Spinal cord (tissue), 10 donors: ENCODE measurements around the gene CCDC27. TPM values are rescaled to one million over a fixed set of nuclear protein-coding genes. Genes with fewer than 3 reads are reported as not detected.

ENCODE experiments used
- DNase-seq, 6 donors: peaks; one replicate each; pipeline versions ENCODE4 v3.0.0 to v3.0.0-alpha.2; 2013 to 2015; ENCODE audit warnings: low spot score in 6 of 6, low read depth in 4 of 6
- H3K27ac ChIP-seq: one replicate; pipeline ENCODE4 v1.5.1; 2013; ENCODE audit warnings: low read depth, low read length, control low read depth
- H3K27me3 ChIP-seq: one replicate; pipeline ENCODE4 v1.6.1; 2013; ENCODE audit warnings: low read length; ENCODE audit not compliant: control insufficient read depth, insufficient read depth
- H3K36me3 ChIP-seq: one replicate; pipeline ENCODE4 v1.6.1; 2013; ENCODE audit warnings: low read length; ENCODE audit not compliant: control insufficient read depth, insufficient read depth
- H3K4me1 ChIP-seq: one replicate; pipeline ENCODE4 v1.6.1; 2013; ENCODE audit warnings: low read length; ENCODE audit not compliant: control insufficient read depth, insufficient read depth
- H3K4me3 ChIP-seq: one replicate; pipeline ENCODE4 v1.5.1; 2013; ENCODE audit warnings: low read depth, low read length, control low read depth
- H3K9me3 ChIP-seq: one replicate; pipeline ENCODE4 v1.6.1; 2013; ENCODE audit warnings: low read length; ENCODE audit not compliant: control insufficient read depth, insufficient read depth
- WGBS: methylation state at CpG from one replicate; pipeline ENCODE4 v1.1.5; 2013; ENCODE audit warnings: missing lambda C conversion rate; ENCODE audit not compliant: insufficient coverage; 5-methylcytosine and 5-hydroxymethylcytosine counted together
- long read RNA-seq, 4 donors: transcript quantifications; one replicate each; lab custom pipeline, GENCODE V29; 2026
- polyA plus RNA-seq, 2 donors: library from polyadenylated mRNA; unstranded; fragments of 120-200 nt; gene quantifications; one replicate each; pipeline ENCODE4 v1.2.1, GENCODE V29; 2013; ENCODE audit not compliant: insufficient read length in 2 of 2
- total RNA-seq, 2 donors: library from RNA; depleted of rRNA in 1 of 2; stranded (reverse); fragments of 120-200 nt in 1 of 2; fragments of >200 nt in 1 of 2; gene quantifications; one replicate each; pipeline versions ENCODE4 v1.2.3 to v1.2.4, GENCODE V29; 2013 to 2014
- donor health status: healthy.

The CCDC27 gene
- total RNA-seq (not detected), polyA plus RNA-seq (under 1 TPM; 0.11 to 0.26 TPM)
- long read RNA-seq, donor 1, partial matches to known transcripts = 12 of 43 reads
- long read RNA-seq, donor 1, other reads (novel, unspliced or antisense) = 31 of 43 reads
- long read RNA-seq, donor 2 = 0 reads
- long read RNA-seq, donor 3 = 0 reads
- long read RNA-seq, donor 4 = 0 reads

DNA sequence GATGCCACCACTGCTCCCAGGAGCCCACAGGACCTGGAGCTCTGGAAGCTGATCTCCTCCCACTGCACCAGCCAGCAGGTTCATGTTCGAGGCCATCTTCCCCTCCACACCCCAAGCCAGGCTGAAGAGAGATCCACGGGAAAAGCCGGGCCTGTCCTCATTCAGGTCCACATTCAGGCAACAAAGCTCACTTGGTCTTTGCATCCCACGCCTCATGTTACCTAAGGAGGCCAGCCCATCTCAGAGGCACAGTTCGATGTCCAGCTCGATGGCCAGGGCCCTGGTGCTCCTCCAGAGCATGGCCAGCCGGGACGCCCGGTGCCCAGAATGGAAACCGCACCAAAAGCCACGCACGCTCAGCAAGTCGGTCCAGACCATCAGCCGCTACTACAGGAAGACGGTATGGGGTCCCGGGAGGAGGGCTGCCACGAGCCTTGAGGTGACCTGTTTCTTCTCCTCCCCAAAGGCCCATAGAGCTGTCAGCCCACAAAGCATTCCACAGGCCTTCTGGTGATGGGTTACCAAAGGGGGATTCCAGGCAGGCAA, at the start of gene CCDC27:
CCDC27 (plus strand) TSS at position 51 of the 546 bp plus-strand sequence; CDS start at position 83, 32 bp downstream.
- peaks cover 5% of the 10 kb centered on the region for H3K27me3 ChIP-seq
- H3K27ac ChIP-seq = no peak within 1 kb of the TSS
- H3K36me3 ChIP-seq = no peaks in the 10 kb centered on the region
- H3K4me1 ChIP-seq = peaks cover 6% of the 10 kb centered on the region
- H3K4me3 ChIP-seq = no peak within 1 kb of the TSS
- WGBS = 95% methylated on average over 17 of the region's 17 CpGs
- no peaks in the 10 kb centered on the region for H3K9me3 ChIP-seq
- DNase-seq = no peak

- no peak for DNase-seq
- H3K27me3 ChIP-seq = peaks cover 19% of the 10 kb centered on the region
- peaks cover 2% of the 10 kb centered on the region for H3K36me3 ChIP-seq
- H3K4me1 ChIP-seq = peaks cover 18% of the 10 kb centered on the region
- WGBS = 69% methylated on average over 18 of the region's 19 CpGs
- H3K9me3 ChIP-seq = no peaks in the 10 kb centered on the region
- H3K27ac ChIP-seq = no peak overlapping the region
- no peak overlapping the region for H3K4me3 ChIP-seq
Measured at GRCh38 chr1:3702528-3702927, 49.7 kb upstream of the CCDC27 start.

DNA sequence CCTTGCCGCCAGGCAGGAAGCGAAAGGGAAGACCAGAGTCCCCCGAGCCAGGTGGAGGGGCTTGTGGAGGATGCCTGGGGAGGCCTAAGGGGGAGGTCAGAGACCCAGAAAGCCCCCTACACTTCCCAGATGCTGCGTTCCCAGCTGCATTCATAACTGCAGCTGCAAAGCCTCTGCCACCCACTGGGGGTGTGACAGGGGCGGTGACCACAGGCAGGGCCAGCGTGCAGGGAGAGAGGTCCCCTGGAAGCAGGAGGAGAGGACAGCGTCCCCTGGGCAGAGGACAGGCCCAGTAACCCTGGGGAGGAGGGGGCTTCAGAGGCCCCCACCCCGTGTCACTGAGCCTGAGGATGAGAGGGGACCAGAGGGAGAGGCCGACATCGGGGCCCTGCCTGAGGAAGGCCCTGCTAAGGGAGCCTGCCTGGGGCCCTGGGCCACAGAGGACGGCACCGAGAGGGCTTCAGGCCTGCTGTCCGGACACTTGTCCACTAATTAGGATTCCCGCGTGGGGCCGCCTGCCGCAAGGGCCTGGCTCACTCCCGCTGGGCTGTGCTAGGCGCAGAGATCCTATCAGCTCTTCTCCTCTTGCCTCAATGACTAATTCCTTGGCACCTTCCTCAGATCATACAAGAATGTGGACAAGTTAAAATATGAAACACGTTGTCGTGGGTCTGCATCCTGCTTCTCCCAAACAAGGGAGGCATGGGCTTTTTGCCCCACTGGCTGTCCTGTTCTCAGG, 49.1 kb upstream of the CCDC27 start:
- Histone ChIP-seq H3K4me1 (peaks cover 21% of the 10 kb centered on the region), H3K27me3 (peaks cover 25% of the 10 kb centered on the region), H3K4me3 (no peak overlapping the region), H3K36me3 (peaks cover 6% of the 10 kb centered on the region), H3K27ac (no peak overlapping the region), H3K9me3 (no peaks in the 10 kb centered on the region)
- DNase-seq = no peak
- 57% methylated on average over 19 of the region's 21 CpGs for WGBS

GRCh38 chr1:3703786-3704371, 48.4 kb upstream of the CCDC27 start:
- Histone ChIP-seq H3K27ac (no peak overlapping the region), H3K4me1 (peaks cover 22% of the 10 kb centered on the region), H3K4me3 (no peak overlapping the region), H3K27me3 (peaks cover 31% of the 10 kb centered on the region), H3K9me3 (no peaks in the 10 kb centered on the region), H3K36me3 (peaks cover 6% of the 10 kb centered on the region)
- WGBS = 77% methylated on average over 26 of the region's 28 CpGs
- DNase-seq = no peak

- no peak for DNase-seq
- no peak overlapping the region for H3K27ac ChIP-seq
- 65% methylated on average over 15 of the region's 19 CpGs for WGBS
- no peaks in the 10 kb centered on the region for H3K9me3 ChIP-seq
- H3K27me3 ChIP-seq = peaks cover 35% of the 10 kb centered on the region
- no peak overlapping the region for H3K4me3 ChIP-seq
- H3K36me3 ChIP-seq = peaks cover 6% of the 10 kb centered on the region
- H3K4me1 ChIP-seq = peaks cover 16% of the 10 kb centered on the region
Measured at GRCh38 chr1:3705341-3705950, 46.8 kb upstream of the CCDC27 start.

GRCh38 chr1:3706651-3707297, 45.5 kb upstream of the CCDC27 start:
- Histone ChIP-seq H3K27ac (no peak overlapping the region), H3K36me3 (peaks cover 6% of the 10 kb centered on the region), H3K4me3 (no peak overlapping the region), H3K4me1 (peaks cover 26% of the 10 kb centered on the region), H3K9me3 (no peaks in the 10 kb centered on the region), H3K27me3 (peaks cover 32% of the 10 kb centered on the region)
- 77% methylated on average over 26 of the region's 26 CpGs for WGBS
- DNase-seq = no peak

- 32% methylated on average over 32 of the region's 35 CpGs for WGBS
- no peak overlapping the region for H3K27ac ChIP-seq
- H3K4me1 ChIP-seq = peaks cover 32% of the 10 kb centered on the region
- H3K9me3 ChIP-seq = no peaks in the 10 kb centered on the region
- no peak for DNase-seq
- no peak overlapping the region for H3K4me3 ChIP-seq
- peaks cover 6% of the 10 kb centered on the region for H3K36me3 ChIP-seq
- H3K27me3 ChIP-seq = peaks cover 32% of the 10 kb centered on the region
Measured at GRCh38 chr1:3707298-3707938, 44.8 kb upstream of the CCDC27 start.

DNA sequence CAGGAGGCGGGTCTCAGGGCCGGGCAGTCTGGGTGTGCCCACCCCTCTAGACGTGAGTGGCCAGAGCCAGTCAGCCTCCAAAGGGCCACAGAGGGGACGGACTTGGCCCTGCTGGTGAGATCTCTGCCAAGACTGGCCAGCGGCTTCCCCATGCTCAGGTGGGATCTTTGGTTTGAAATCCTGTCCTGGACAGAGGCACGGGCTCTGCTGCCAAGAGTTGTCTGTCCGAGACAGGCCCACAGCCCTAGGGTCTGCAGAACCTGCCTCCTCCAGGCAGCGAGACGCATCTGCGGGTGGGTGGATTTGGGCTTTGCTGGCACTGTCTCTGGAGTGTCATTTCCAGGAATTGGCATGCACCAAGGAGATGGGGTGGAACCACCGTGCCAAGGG, 44.3 kb upstream of the CCDC27 start:
- no peak for DNase-seq
- peaks cover 32% of the 10 kb centered on the region for H3K27me3 ChIP-seq
- H3K36me3 ChIP-seq = peaks cover 6% of the 10 kb centered on the region
- no peak overlapping the region for H3K27ac ChIP-seq
- no peaks in the 10 kb centered on the region for H3K9me3 ChIP-seq
- 69% methylated on average over 11 of the region's 11 CpGs for WGBS
- H3K4me3 ChIP-seq = no peak overlapping the region
- peaks cover 37% of the 10 kb centered on the region for H3K4me1 ChIP-seq

GRCh38 chr1:3708791-3709190, 43.5 kb upstream of the CCDC27 start:
- peaks cover 6% of the 10 kb centered on the region for H3K36me3 ChIP-seq
- no peak overlapping the region for H3K4me3 ChIP-seq
- no peak overlapping the region for H3K27ac ChIP-seq
- DNase-seq = no peak
- H3K9me3 ChIP-seq = no peaks in the 10 kb centered on the region
- peaks cover 46% of the 10 kb centered on the region for H3K4me1 ChIP-seq
- WGBS = 18% methylated on average over 19 of the region's 19 CpGs
- H3K27me3 ChIP-seq = peaks cover 32% of the 10 kb centered on the region
